IMR-90 (cell line): ENCODE data around the gene THSD7B. TPM values are rescaled to one million over a fixed set of nuclear protein-coding genes. Genes with fewer than 3 reads are reported as not detected.

Source experiments
- ATAC-seq: fragments of 200-7000 bp; cut with Tn5 transposase; 2 replicates; pipeline ENCODE4 v1.9.1; 2020; ENCODE audit warnings: low read depth, mild to moderate bottlenecking, moderate library complexity
- BruUV-seq: library from RNA; stranded (reverse); fragments of 400-500 nt; replicated peaks from 2 replicates; lab custom pipeline; 2021; lab: Mats Ljungman, UMichigan
- CTCF ChIA-PET: fragments of 300-600 bp; formaldehyde crosslinking; extraction: SDS; loops from one replicate; lab custom pipeline; 2021; ENCODE audit warnings: antibody characterized with exemption; lab: Yijun Ruan, JAX
- POLR2A ChIA-PET: fragments of 300-600 bp; sonication (Branson Sonifier 250); formaldehyde crosslinking; loops from one replicate; lab custom pipeline; 2022; ENCODE audit warnings: antibody characterized with exemption; ENCODE audit not compliant: unreplicated experiment; lab: Charles Lee
- DNase-seq: peaks from one replicate; pipeline ENCODE4 v3.0.0; 2013
- H2AFZ ChIP-seq: replicated peaks from 2 replicates; pipeline ENCODE3; 2013; ENCODE audit warnings: low read length, mild to moderate bottlenecking; ENCODE audit not compliant: poor library complexity
- H2AK5ac ChIP-seq: 2 replicates; pipeline ENCODE4 v1.6.1; 2013; ENCODE audit warnings: low read depth, low read length, inconsistent platforms
- H2AK9ac ChIP-seq: replicated peaks from 2 replicates; pipeline ENCODE3; 2013; ENCODE audit warnings: mild to moderate bottlenecking, low read depth, low read length, moderate library complexity; ENCODE audit not compliant: poor library complexity
- H2BK120ac ChIP-seq: 2 replicates; pipeline ENCODE4 v1.6.1; 2013; ENCODE audit warnings: low read depth, low read length, inconsistent platforms
- H2BK15ac ChIP-seq: 3 replicates; pipeline ENCODE4 v1.6.1; 2013; ENCODE audit warnings: low read depth, low read length, inconsistent platforms
- H2BK20ac ChIP-seq: 2 replicates; pipeline ENCODE4 v1.6.1; 2013; ENCODE audit warnings: low read depth, mild to moderate bottlenecking, inconsistent platforms, low read length, moderate library complexity
- H2BK5ac ChIP-seq: 2 replicates; pipeline ENCODE4 v1.6.1; 2013; ENCODE audit warnings: mild to moderate bottlenecking, low read depth, low read length, inconsistent platforms; ENCODE audit not compliant: poor library complexity, severe bottlenecking
- H3K14ac ChIP-seq: replicated peaks from 2 replicates; pipeline ENCODE4 v1.6.1; 2013; ENCODE audit warnings: low read depth, low read length, inconsistent platforms
- H3K18ac ChIP-seq: 2 replicates; pipeline ENCODE4 v1.6.1; 2013; ENCODE audit warnings: low read depth, low read length, control low read depth
- H3K23ac ChIP-seq: 2 replicates; pipeline ENCODE4 v1.6.1; 2013; ENCODE audit warnings: low read depth, low read length, inconsistent platforms
- H3K27ac ChIP-seq: 2 replicates; pipeline ENCODE4 v1.5.1; 2013; ENCODE audit warnings: mild to moderate bottlenecking, control low read depth, low read length; ENCODE audit not compliant: insufficient read depth
- H3K27me3 ChIP-seq: 2 replicates; pipeline ENCODE4 v1.6.1; 2013; ENCODE audit warnings: low read length; ENCODE audit not compliant: control insufficient read depth, insufficient read depth
- H3K36me3 ChIP-seq: 2 replicates; pipeline ENCODE4 v1.6.1; 2013; ENCODE audit warnings: low read length, mixed read lengths; ENCODE audit not compliant: control insufficient read depth, insufficient read depth
- H3K4ac ChIP-seq: 2 replicates; pipeline ENCODE4 v1.6.1; 2013; ENCODE audit warnings: low read depth, low read length, inconsistent platforms
- H3K4me1 ChIP-seq: 2 replicates; pipeline ENCODE4 v1.6.1; 2013; ENCODE audit warnings: low read length, mixed read lengths; ENCODE audit not compliant: control insufficient read depth, insufficient read depth
- H3K4me2 ChIP-seq: 2 replicates; pipeline ENCODE4 v1.6.1; 2013; ENCODE audit warnings: low read depth, mild to moderate bottlenecking, control low read depth, low read length, moderate library complexity
- H3K4me3 ChIP-seq: 2 replicates; pipeline ENCODE4 v1.5.1; 2013; ENCODE audit warnings: low read depth, mild to moderate bottlenecking, control low read depth, low read length, moderate library complexity; ENCODE audit not compliant: insufficient read depth
- H3K56ac ChIP-seq: 2 replicates; pipeline ENCODE4 v1.6.1; 2013; ENCODE audit warnings: low read length, inconsistent platforms; ENCODE audit not compliant: insufficient read depth; ENCODE audit errors: extremely low read depth
- H3K79me1 ChIP-seq, 2 experiments: 2 replicates each; pipeline ENCODE4 v1.6.1; 2013; ENCODE audit warnings: low read length in 2 of 2, inconsistent platforms in 1 of 2, low read depth in 1 of 2
- H3K9ac ChIP-seq: 2 replicates; pipeline ENCODE4 v1.6.1; 2013; ENCODE audit warnings: low read depth, low read length, control low read depth
- H3K9me1 ChIP-seq: 2 replicates; pipeline ENCODE4 v1.6.1; 2013; ENCODE audit warnings: low read length, inconsistent platforms; ENCODE audit not compliant: insufficient read depth
- H3K9me3 ChIP-seq: 2 replicates; pipeline ENCODE4 v1.6.1; 2013; ENCODE audit warnings: low read length; ENCODE audit not compliant: control insufficient read depth, insufficient read depth
- H4K20me1 ChIP-seq: 2 replicates; pipeline ENCODE4 v1.6.1; 2013; ENCODE audit warnings: low read length, inconsistent platforms; ENCODE audit not compliant: insufficient read depth
- H4K5ac ChIP-seq: 2 replicates; pipeline ENCODE4 v1.6.1; 2013; ENCODE audit warnings: mild to moderate bottlenecking, low read depth, low read length, control low read depth
- H4K8ac ChIP-seq, 2 experiments: 2 replicates each; pipeline ENCODE4 v1.6.1; 2013; ENCODE audit warnings: low read depth in 2 of 2, low read length in 2 of 2, control low read depth in 1 of 2, inconsistent platforms in 1 of 2
- H4K91ac ChIP-seq: 2 replicates; pipeline ENCODE4 v1.6.1; 2013; ENCODE audit warnings: low read depth, low read length, inconsistent platforms; ENCODE audit not compliant: insufficient read depth
- BHLHE40 ChIP-seq: fragments of 150-350 bp; IDR thresholded peaks from 2 replicates; pipeline ENCODE4 v1.6.1; 2016; ENCODE audit warnings: mild to moderate bottlenecking, low read depth, low read length
- CEBPB ChIP-seq: IDR thresholded peaks from 2 replicates; pipeline ENCODE4 v1.6.1; 2012; ENCODE audit warnings: low read depth, low read length, improper control_type of control experiment
- CHD1 ChIP-seq: IDR thresholded peaks from 2 replicates; pipeline ENCODE4 v1.6.1; 2012; ENCODE audit warnings: low read depth, low read length, improper control_type of control experiment
- FOS ChIP-seq: fragments of 150-350 bp; IDR thresholded peaks from 2 replicates; pipeline ENCODE4 v1.6.1; 2016; ENCODE audit warnings: low read depth, low read length
- MAFK ChIP-seq: IDR thresholded peaks from 2 replicates; pipeline ENCODE4 v1.6.1; 2012; ENCODE audit warnings: low read depth, low read length, improper control_type of control experiment
- MXI1 ChIP-seq: IDR thresholded peaks from 2 replicates; pipeline ENCODE4 v1.6.1; 2012; ENCODE audit warnings: low read depth, mild to moderate bottlenecking, low read length, moderate library complexity, borderline replicate concordance
- POLR2A ChIP-seq: IDR thresholded peaks from 2 replicates; pipeline ENCODE4 v1.6.1; 2012; ENCODE audit warnings: mild to moderate bottlenecking, low read depth, low read length
- RCOR1 ChIP-seq: IDR thresholded peaks from 2 replicates; pipeline ENCODE4 v1.6.1; 2012; ENCODE audit warnings: mild to moderate bottlenecking, low read length, improper control_type of control experiment; ENCODE audit not compliant: insufficient replicate concordance
- RFX5 ChIP-seq: IDR thresholded peaks from 2 replicates; pipeline ENCODE4 v1.8.0; 2012; ENCODE audit warnings: low read depth, mild to moderate bottlenecking, low read length, moderate library complexity
- SMC3 ChIP-seq: fragments of 150-350 bp; IDR thresholded peaks from 2 replicates; pipeline ENCODE4 v1.6.1; 2016; ENCODE audit warnings: low read depth, mild to moderate bottlenecking, antibody characterized with exemption, low read length, moderate library complexity
- dilution Hi-C: fragments of 300-500 bp; cut with HindIII; formaldehyde crosslinking; loops from one replicate; pipeline ENCODE4 v1.14.3; 2018; ENCODE audit warnings: low sequenced_read_pairs; ENCODE audit not compliant: unreplicated experiment
- in situ Hi-C: fragments of 300-500 bp; cut with MboI; formaldehyde crosslinking; loops from 3 replicates; pipeline ENCODE4 v1.14.3; 2019; ENCODE audit warnings: low sequenced_read_pairs, inconsistent platforms, mixed read lengths
- intact Hi-C: fragments of 100-400 bp; cut with micrococcal nuclease; formaldehyde crosslinking; loops from 2 replicates; pipeline ENCODE4 v1.10.0; 2022
- polyA plus RNA-seq, 3 experiments: library from polyadenylated mRNA; depleted of rRNA; stranded (reverse); fragments of >200 nt; gene quantifications; 2 replicates each; pipeline ENCODE4 v1.2.3, GENCODE V29; 2012; ENCODE audit warnings: low replicate concordance in 1 of 3
- total RNA-seq: library from RNA; depleted of rRNA; stranded (reverse); fragments of >200 nt; gene quantifications from 2 replicates; pipeline ENCODE4 v1.2.3, GENCODE V29; 2012
- TF ChIP-seq, protein P1 (sequence below): conservative IDR thresholded peaks from 2 replicates; pipeline ENCODE4 v1.5.1; 2012; ENCODE audit warnings: mild to moderate bottlenecking, low read depth, low read length, improper control_type of control experiment

The THSD7B gene
- total and polyA plus RNA-seq, 2 of the 4 experiments (the other 2 are of a cell fraction), result not detected

GRCh38 chr2:137210039-137210438, 444.7 kb downstream of the THSD7B start:
- in situ Hi-C loops, result no loop called here
- H3K18ac ChIP-seq, result no peak overlapping the region
- H3K4me2 ChIP-seq, result no peak overlapping the region
- H3K36me3 ChIP-seq, result no peaks in the 10 kb centered on the region
- no peaks in the 10 kb centered on the region for H3K9me1 ChIP-seq
- H2BK20ac ChIP-seq, result no peak overlapping the region
- no peak overlapping the region for H3K56ac ChIP-seq
- no peak for DNase-seq
- H4K5ac ChIP-seq, result no peak overlapping the region
- no peaks in the 10 kb centered on the region for H3K9me3 ChIP-seq
- TF ChIP-seq MXI1, result no peak
- TF ChIP-seq CHD1, result no peak
- TF ChIP-seq SMC3, result no peak
- TF ChIP-seq RFX5, result no peak
- TF ChIP-seq CEBPB, result no peak
- TF ChIP-seq, protein P1, sequence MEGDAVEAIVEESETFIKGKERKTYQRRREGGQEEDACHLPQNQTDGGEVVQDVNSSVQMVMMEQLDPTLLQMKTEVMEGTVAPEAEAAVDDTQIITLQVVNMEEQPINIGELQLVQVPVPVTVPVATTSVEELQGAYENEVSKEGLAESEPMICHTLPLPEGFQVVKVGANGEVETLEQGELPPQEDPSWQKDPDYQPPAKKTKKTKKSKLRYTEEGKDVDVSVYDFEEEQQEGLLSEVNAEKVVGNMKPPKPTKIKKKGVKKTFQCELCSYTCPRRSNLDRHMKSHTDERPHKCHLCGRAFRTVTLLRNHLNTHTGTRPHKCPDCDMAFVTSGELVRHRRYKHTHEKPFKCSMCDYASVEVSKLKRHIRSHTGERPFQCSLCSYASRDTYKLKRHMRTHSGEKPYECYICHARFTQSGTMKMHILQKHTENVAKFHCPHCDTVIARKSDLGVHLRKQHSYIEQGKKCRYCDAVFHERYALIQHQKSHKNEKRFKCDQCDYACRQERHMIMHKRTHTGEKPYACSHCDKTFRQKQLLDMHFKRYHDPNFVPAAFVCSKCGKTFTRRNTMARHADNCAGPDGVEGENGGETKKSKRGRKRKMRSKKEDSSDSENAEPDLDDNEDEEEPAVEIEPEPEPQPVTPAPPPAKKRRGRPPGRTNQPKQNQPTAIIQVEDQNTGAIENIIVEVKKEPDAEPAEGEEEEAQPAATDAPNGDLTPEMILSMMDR, result no peak
- TF ChIP-seq RCOR1, result no peak
- no peak for TF ChIP-seq BHLHE40
- TF ChIP-seq FOS, result no peak
- no peak for TF ChIP-seq POLR2A
- no peak for TF ChIP-seq MAFK
- no peak overlapping the region for H4K8ac ChIP-seq
- intact Hi-C loops, result no loop called here
- H2AK5ac ChIP-seq, result no peak overlapping the region
- H3K27ac ChIP-seq, result no peak overlapping the region
- ATAC-seq, result no peak
- no peak overlapping the region for H2BK120ac ChIP-seq
- no peaks in the 10 kb centered on the region for H4K20me1 ChIP-seq
- CTCF ChIA-PET, result no interaction called here
- no peak overlapping the region for H4K91ac ChIP-seq
- POLR2A ChIA-PET, result no interaction called here
- H3K4me3 ChIP-seq, result no peak overlapping the region
- H3K23ac ChIP-seq, result no peak overlapping the region
- H3K9ac ChIP-seq, result no peak overlapping the region
- no TSS peak for BruUV-seq
- no peak overlapping the region for H3K4ac ChIP-seq
- no peak overlapping the region for H3K14ac ChIP-seq
- no peak overlapping the region for H2BK5ac ChIP-seq
- H3K79me1 ChIP-seq, result no peaks in the 10 kb centered on the region
- no peak overlapping the region for H2BK15ac ChIP-seq
- dilution Hi-C loops, result no loop called here
- no peaks in the 10 kb centered on the region for H3K4me1 ChIP-seq
- H2AFZ ChIP-seq, result no peak overlapping the region
- H2AK9ac ChIP-seq, result no peak overlapping the region
- no peaks in the 10 kb centered on the region for H3K27me3 ChIP-seq
